Ovary (tissue), 9 donors: ENCODE measurements around the gene ADCY10. TPM values are rescaled to one million over a fixed set of nuclear protein-coding genes. Genes with fewer than 3 reads are reported as not detected.

ENCODE experiments used
- DNase-seq, 5 donors: peaks; one replicate each; pipeline ENCODE4 v3.0.0-alpha.2; 2019 to 2020
- H3K27ac ChIP-seq, 2 donors: fragments of 200-600 bp; one replicate each; pipeline versions ENCODE4 v1.5.1 to v1.8.0; 2019 to 2022
- H3K27me3 ChIP-seq: fragments of 200-600 bp; one replicate; pipeline ENCODE4 v1.8.0; 2022
- H3K36me3 ChIP-seq: fragments of 200-600 bp; sonication (generic); one replicate; pipeline ENCODE4 v1.5.1; 2019
- H3K4me1 ChIP-seq: one replicate; pipeline ENCODE4 v1.8.1; 2013; ENCODE audit warnings: mild to moderate bottlenecking, moderate library complexity; ENCODE audit not compliant: insufficient read depth
- H3K4me3 ChIP-seq: fragments of 200-600 bp; sonication (generic); one replicate; pipeline ENCODE4 v1.5.1; 2017
- H3K9me3 ChIP-seq, 2 donors: fragments of 200-600 bp in 1 of 2; sonication (generic) in 1 of 2; one replicate each; pipeline versions ENCODE4 v1.5.1 to v1.8.1; 2013 to 2019; ENCODE audit warnings: mild to moderate bottlenecking in 1 of 2, moderate library complexity in 1 of 2
- EP300 ChIP-seq: sonication (generic); formaldehyde crosslinking; IDR thresholded peaks from one replicate; pipeline ENCODE4 v1.6.1; 2017; ENCODE audit warnings: antibody characterized with exemption
- POLR2A ChIP-seq: fragments of 450-650 bp; IDR thresholded peaks from one replicate; pipeline ENCODE4 v1.6.1; 2017; ENCODE audit warnings: antibody characterized with exemption, mild to moderate bottlenecking, moderate library complexity
- WGBS, 3 donors: extraction: QIAGEN DNeasy Blood & Tissue Kit in 1 of 3; methylation state at CpG; one replicate each; pipeline versions ENCODE4 v1.1.5 to v1.1.7; 2013 to 2017; 5-methylcytosine and 5-hydroxymethylcytosine counted together
- intact Hi-C, 4 donors: fragments of 100-400 bp; cut with DNase I; formaldehyde crosslinking; loops; one replicate each; pipeline versions ENCODE4 v1.11.0 to v1.15.1; 2022 to 2023
- polyA plus RNA-seq, 2 donors: library from polyadenylated mRNA; stranded (reverse); fragments of 200-250 nt in 1 of 2; fragments of 350-450 nt in 1 of 2; fragmentation: Illumina TruSeq in 1 of 2; extraction: RNeasy Lipid Tissue Mini Kit (QIAGEN cat#74804) in 1 of 2; gene quantifications; one replicate each; pipeline ENCODE4 v1.2.3, GENCODE V29; 2013 to 2014
- total RNA-seq, 7 donors: library from RNA; depleted of rRNA in 2 of 7; stranded (reverse); fragments of >200 nt in 2 of 7; fragmentation: NEBNext Ultra II Directional in 3 of 7; extraction: Animal tissue kit (Norgen Biotek cat#: 25700) in 3 of 7; gene quantifications; one replicate each; pipeline versions ENCODE4 v1.1.0 to v1.2.4, GENCODE V29; 2016 to 2023
- TF ChIP-seq, protein P1 (sequence below), 3 donors: fragments of 450-650 bp in 2 of 3; fragments of 200-600 bp in 1 of 3; IDR thresholded peaks; one replicate each; pipeline versions ENCODE4 v1.5.1 to v1.8.0; 2016 to 2022; ENCODE audit warnings: antibody characterized with exemption in 3 of 3, mild to moderate bottlenecking in 1 of 3
- donor health status: DM: no; HTN: no; CAD: no; lungs with moderate emphysema.
- donor health status: DM: no; HTN: no; CAD: no.
- donor health status: Bipolar disorder and iron deficiency.
- donor health status: DM: yes; HTN: yes; CAD: no.
- donor health status: DM: no; HTN: no; CAD: no.
- donor health status: DM: yes; HTN: yes; CAD: no.

Gene ADCY10
- total and polyA plus RNA-seq, 9 donors: 0.05 to 0.23 (median 0.08) TPM; not detected in 3

GRCh38 chr1:167770127-167770526, 143.8 kb downstream of the ADCY10 start:
- WGBS, 3 donors: 93 to 96% (median 94%) methylated on average over 3 of the region's 3 CpGs
- H3K36me3 ChIP-seq: no peaks in the 10 kb centered on the region
- no peak for DNase-seq

DNA sequence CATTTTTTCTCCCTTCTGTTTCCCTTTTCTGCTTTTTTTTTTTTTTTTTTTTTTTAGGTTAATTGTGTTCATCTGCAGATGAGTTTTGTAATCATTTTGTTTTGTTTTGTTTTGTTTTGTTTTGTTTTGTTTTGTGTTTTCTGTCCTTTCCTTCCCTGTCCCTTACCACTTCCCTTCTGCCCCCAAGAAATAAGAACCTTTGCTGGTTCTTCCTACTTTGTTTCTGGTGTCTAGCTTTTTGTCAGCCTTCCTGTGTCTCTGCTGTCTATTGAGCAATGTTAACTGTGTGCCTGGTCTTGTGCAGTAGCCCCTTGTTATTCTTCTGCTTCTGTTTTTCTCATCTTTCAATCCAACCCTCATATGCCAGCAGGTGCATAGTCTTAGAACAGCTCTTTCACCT, 146.2 kb downstream of the ADCY10 start:
- TF ChIP-seq POLR2A: no peak
- TF ChIP-seq, protein P1, sequence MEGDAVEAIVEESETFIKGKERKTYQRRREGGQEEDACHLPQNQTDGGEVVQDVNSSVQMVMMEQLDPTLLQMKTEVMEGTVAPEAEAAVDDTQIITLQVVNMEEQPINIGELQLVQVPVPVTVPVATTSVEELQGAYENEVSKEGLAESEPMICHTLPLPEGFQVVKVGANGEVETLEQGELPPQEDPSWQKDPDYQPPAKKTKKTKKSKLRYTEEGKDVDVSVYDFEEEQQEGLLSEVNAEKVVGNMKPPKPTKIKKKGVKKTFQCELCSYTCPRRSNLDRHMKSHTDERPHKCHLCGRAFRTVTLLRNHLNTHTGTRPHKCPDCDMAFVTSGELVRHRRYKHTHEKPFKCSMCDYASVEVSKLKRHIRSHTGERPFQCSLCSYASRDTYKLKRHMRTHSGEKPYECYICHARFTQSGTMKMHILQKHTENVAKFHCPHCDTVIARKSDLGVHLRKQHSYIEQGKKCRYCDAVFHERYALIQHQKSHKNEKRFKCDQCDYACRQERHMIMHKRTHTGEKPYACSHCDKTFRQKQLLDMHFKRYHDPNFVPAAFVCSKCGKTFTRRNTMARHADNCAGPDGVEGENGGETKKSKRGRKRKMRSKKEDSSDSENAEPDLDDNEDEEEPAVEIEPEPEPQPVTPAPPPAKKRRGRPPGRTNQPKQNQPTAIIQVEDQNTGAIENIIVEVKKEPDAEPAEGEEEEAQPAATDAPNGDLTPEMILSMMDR (IDR thresholded peaks at IDR 0.05): no peak
- no peak for TF ChIP-seq EP300
- H3K27me3 ChIP-seq: no peaks in the 10 kb centered on the region
- peaks cover 2% of the 10 kb centered on the region for H3K4me1 ChIP-seq
- H3K27ac ChIP-seq: no peak overlapping the region
- H3K9me3 ChIP-seq: no peaks in the 10 kb centered on the region
- DNase-seq: no peak
- intact Hi-C loops: no loop called here
- no peak overlapping the region for H3K4me3 ChIP-seq
- no peaks in the 10 kb centered on the region for H3K36me3 ChIP-seq

More at GRCh38 chr1:167770127-167770526, 143.8 kb downstream of the ADCY10 start:
- Histone ChIP-seq H3K9me3 (no peaks in the 10 kb centered on the region), H3K27ac (no peak overlapping the region), H3K4me1 (no peaks in the 10 kb centered on the region), H3K4me3 (no peak overlapping the region), H3K27me3 (no peaks in the 10 kb centered on the region)
- TF ChIP-seq POLR2A (no peak), EP300 (no peak)
- TF ChIP-seq, protein P1 (IDR thresholded peaks at IDR 0.05): no peak
- intact Hi-C loops: no loop called here

DNA sequence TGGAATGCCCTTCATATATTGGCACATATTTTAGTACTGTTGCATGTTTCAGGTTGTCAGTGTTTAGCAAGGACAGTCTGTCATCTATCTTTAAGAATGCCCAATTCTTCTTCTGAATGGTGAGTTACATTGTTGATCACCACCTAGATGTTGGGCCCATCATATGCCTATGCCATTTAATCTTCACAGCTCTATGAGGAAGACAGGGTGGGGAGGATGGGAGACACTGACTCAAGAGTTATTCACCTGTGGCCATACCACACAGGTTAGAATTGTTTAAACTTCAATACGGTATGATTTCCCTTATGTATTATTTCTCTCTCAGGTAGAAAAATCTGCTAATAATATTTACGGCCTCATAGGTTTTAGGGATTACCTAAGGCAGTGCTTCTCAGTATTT, 147.4 kb downstream of the ADCY10 start:
- 96 to 99% (median 98%) methylated on average over 2 of the region's 2 CpGs for whole genome bisulfite sequencing, 3 donors
- DNase-seq: no peak
- no peaks in the 10 kb centered on the region for H3K36me3 ChIP-seq
- no peak overlapping the region for H3K27ac ChIP-seq
- H3K4me3 ChIP-seq: no peak overlapping the region
- TF ChIP-seq, protein P1 (IDR thresholded peaks at IDR 0.05): no peak
- TF ChIP-seq EP300: no peak
- TF ChIP-seq POLR2A: no peak
- no peaks in the 10 kb centered on the region for H3K27me3 ChIP-seq
- H3K4me1 ChIP-seq: peaks cover 2% of the 10 kb centered on the region
- H3K9me3 ChIP-seq: no peaks in the 10 kb centered on the region
- intact Hi-C loops: no loop called here

GRCh38 chr1:167765496-167765895, 148.4 kb downstream of the ADCY10 start:
- intact Hi-C loops: no loop called here
- WGBS, 3 donors: 87 to 91% (median 88%) methylated on average over 6 of the region's 6 CpGs

More at GRCh38 chr1:167765496-167765895, 148.4 kb downstream of the ADCY10 start:
- no peaks in the 10 kb centered on the region for H3K27me3 ChIP-seq
- no peaks in the 10 kb centered on the region for H3K9me3 ChIP-seq
- DNase-seq: no peak
- TF ChIP-seq, protein P1 (IDR thresholded peaks at IDR 0.05): no peak
- peaks cover 3% of the 10 kb centered on the region for H3K4me1 ChIP-seq
- H3K27ac ChIP-seq: no peak overlapping the region
- no peaks in the 10 kb centered on the region for H3K36me3 ChIP-seq
- H3K4me3 ChIP-seq: no peak overlapping the region
